ENCODE results near the gene PRIM1. TPM values are rescaled to one million over a fixed set of nuclear protein-coding genes. Genes with fewer than 3 reads are reported as not detected.

PRIM1 gene
- total and polyA plus RNA-seq, 2 of the 4 experiments (the other 2 are of a cell fraction) = 8.6 to 12.0 TPM

DNA sequence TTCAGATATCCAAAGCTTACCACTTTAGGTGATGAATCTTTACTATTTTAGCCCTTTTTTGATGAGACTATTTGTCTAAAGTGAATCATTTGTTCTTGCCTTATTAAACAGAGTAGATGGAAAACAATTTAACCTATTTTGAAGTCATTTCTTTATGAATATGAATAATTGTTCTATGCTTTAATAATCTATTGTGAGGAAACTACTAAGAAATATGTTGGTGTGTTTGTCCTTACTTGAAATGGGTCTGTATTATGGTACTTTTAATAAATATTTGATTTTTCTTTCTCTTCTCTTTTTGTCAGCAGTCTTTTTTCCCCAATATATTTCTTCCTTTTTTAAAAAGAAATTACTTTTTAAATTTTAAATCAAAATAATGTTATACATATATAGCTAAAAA lies 35.4 kb upstream of the PRIM1 start:
- ChIA-PET CTCF (interaction anchor here (0.6 kb wide), 1 partner anchor 214 kb away, joined by 3 read pairs; no protein-coding TSS in a partner anchor), POLR2A (ENCODE audit: unreplicated experiment) (no interaction called here)
- no peak overlapping the region for H3K4me3 ChIP-seq (ENCODE audit: insufficient read depth, low read depth, low read length)
- TF ChIP-seq MXI1 (IDR thresholded peaks at IDR 0.05; ENCODE audit: borderline replicate concordance, low read depth, low read length) = no peak
- no peak for TF ChIP-seq SMC3 (IDR thresholded peaks at IDR 0.05; ENCODE audit: low read depth, low read length)
- no peak for TF ChIP-seq RAD21 (IDR thresholded peaks at IDR 0.05; ENCODE audit: low read length)
- TF ChIP-seq USF2 (IDR thresholded peaks at IDR 0.05; ENCODE audit: low read depth, low read length) = no peak
- TF ChIP-seq CTCF (conservative IDR thresholded peaks at IDR 0.05; ENCODE audit: low read depth, low read length) = no peak
- no peak for TF ChIP-seq POLR2A (IDR thresholded peaks at IDR 0.05; ENCODE audit: low read depth, low read length)
- no peak for TF ChIP-seq CEBPB (IDR thresholded peaks at IDR 0.05; ENCODE audit: low read depth, low read length)
- TF ChIP-seq BHLHE40 (IDR thresholded peaks at IDR 0.05; ENCODE audit: low read depth, low read length) = no peak
- no peak for TF ChIP-seq FOS (IDR thresholded peaks at IDR 0.05; ENCODE audit: low read depth, low read length)
- TF ChIP-seq MAZ (IDR thresholded peaks at IDR 0.05; ENCODE audit: borderline replicate concordance, low read depth, low read length) = no peak
- TF ChIP-seq RFX5 (IDR thresholded peaks at IDR 0.05; ENCODE audit: low read depth, low read length) = no peak
- TF ChIP-seq, protein P1, sequence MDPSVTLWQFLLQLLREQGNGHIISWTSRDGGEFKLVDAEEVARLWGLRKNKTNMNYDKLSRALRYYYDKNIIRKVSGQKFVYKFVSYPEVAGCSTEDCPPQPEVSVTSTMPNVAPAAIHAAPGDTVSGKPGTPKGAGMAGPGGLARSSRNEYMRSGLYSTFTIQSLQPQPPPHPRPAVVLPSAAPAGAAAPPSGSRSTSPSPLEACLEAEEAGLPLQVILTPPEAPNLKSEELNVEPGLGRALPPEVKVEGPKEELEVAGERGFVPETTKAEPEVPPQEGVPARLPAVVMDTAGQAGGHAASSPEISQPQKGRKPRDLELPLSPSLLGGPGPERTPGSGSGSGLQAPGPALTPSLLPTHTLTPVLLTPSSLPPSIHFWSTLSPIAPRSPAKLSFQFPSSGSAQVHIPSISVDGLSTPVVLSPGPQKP (IDR thresholded peaks at IDR 0.05; ENCODE audit: borderline replicate concordance, low read depth, low read length) = no peak
- H3K56ac ChIP-seq (ENCODE audit: extremely low read depth, insufficient read depth, low read length) = no peak overlapping the region
- H3K4ac ChIP-seq (ENCODE audit: low read depth, low read length) = no peak overlapping the region
- no peak overlapping the region for H2BK20ac ChIP-seq (ENCODE audit: low read depth, low read length)
- no peaks in the 10 kb centered on the region for H3K79me1 ChIP-seq (ENCODE audit: low read depth in 1 of 2, low read length in 2 of 2)
- H3K23ac ChIP-seq (ENCODE audit: low read depth, low read length) = no peak overlapping the region
- in situ Hi-C loops (cut with MboI; ENCODE audit: low sequenced_read_pairs) (no loop called here), dilution Hi-C loops (cut with HindIII; ENCODE audit: low sequenced_read_pairs, unreplicated experiment) (no loop called here), intact Hi-C loops (cut with micrococcal nuclease) (no loop called here)
- H2BK120ac ChIP-seq (ENCODE audit: low read depth, low read length) = no peak overlapping the region
- ATAC-seq (ENCODE audit: low read depth) (no peak), DNase-seq (no peak)
- H3K18ac ChIP-seq (ENCODE audit: low read depth, low read length) = no peak overlapping the region
- H2BK5ac ChIP-seq (ENCODE audit: low read depth, low read length, poor library complexity, severe bottlenecking) = no peak overlapping the region
- no peaks in the 10 kb centered on the region for H3K9me1 ChIP-seq (ENCODE audit: insufficient read depth, low read length)
- BruUV-seq (replicated peaks) = no TSS peak
- H2BK15ac ChIP-seq (ENCODE audit: low read depth, low read length) = no peak overlapping the region
- no peaks in the 10 kb centered on the region for H3K4me1 ChIP-seq (ENCODE audit: control insufficient read depth, insufficient read depth, low read length)
- no peak overlapping the region for H4K8ac ChIP-seq (ENCODE audit: low read depth in 2 of 2, low read length in 2 of 2)
- no peak overlapping the region for H3K4me2 ChIP-seq (ENCODE audit: low read depth, low read length)
- no peaks in the 10 kb centered on the region for H3K9me3 ChIP-seq (ENCODE audit: control insufficient read depth, insufficient read depth, low read length)
- no peaks in the 10 kb centered on the region for H3K36me3 ChIP-seq (ENCODE audit: control insufficient read depth, insufficient read depth, low read length)
- no peak overlapping the region for H2AK9ac ChIP-seq (replicated peaks; ENCODE audit: low read depth, low read length, poor library complexity)
- no peaks in the 10 kb centered on the region for H4K20me1 ChIP-seq (ENCODE audit: insufficient read depth, low read length)
- H3K9ac ChIP-seq (ENCODE audit: low read depth, low read length) = no peak overlapping the region
- no peak overlapping the region for H3K27ac ChIP-seq (ENCODE audit: insufficient read depth, low read length)
- H4K91ac ChIP-seq (ENCODE audit: insufficient read depth, low read depth, low read length) = no peak overlapping the region
- no peaks in the 10 kb centered on the region for H3K27me3 ChIP-seq (ENCODE audit: control insufficient read depth, insufficient read depth, low read length)
- H3K14ac ChIP-seq (replicated peaks; ENCODE audit: low read depth, low read length) = no peak overlapping the region
- H2AK5ac ChIP-seq (ENCODE audit: low read depth, low read length) = no peak overlapping the region
- H4K5ac ChIP-seq (ENCODE audit: low read depth, low read length) = no peak overlapping the region
- H2AFZ ChIP-seq (replicated peaks; ENCODE audit: low read length, poor library complexity) = no peak overlapping the region

Data from IMR-90 (cell line).